ENCODE measurements around the gene HUS1B. TPM values are rescaled to one million over a fixed set of nuclear protein-coding genes. Genes with fewer than 3 reads are reported as not detected.

Gene HUS1B
- total and polyA plus RNA-seq, 9 of the 15 experiments (the other 6 are each of a cell fraction or from before 2014, with no cell fraction given) = 0.16 to 1.4 (median 0.38) TPM; not detected in 1

DNA sequence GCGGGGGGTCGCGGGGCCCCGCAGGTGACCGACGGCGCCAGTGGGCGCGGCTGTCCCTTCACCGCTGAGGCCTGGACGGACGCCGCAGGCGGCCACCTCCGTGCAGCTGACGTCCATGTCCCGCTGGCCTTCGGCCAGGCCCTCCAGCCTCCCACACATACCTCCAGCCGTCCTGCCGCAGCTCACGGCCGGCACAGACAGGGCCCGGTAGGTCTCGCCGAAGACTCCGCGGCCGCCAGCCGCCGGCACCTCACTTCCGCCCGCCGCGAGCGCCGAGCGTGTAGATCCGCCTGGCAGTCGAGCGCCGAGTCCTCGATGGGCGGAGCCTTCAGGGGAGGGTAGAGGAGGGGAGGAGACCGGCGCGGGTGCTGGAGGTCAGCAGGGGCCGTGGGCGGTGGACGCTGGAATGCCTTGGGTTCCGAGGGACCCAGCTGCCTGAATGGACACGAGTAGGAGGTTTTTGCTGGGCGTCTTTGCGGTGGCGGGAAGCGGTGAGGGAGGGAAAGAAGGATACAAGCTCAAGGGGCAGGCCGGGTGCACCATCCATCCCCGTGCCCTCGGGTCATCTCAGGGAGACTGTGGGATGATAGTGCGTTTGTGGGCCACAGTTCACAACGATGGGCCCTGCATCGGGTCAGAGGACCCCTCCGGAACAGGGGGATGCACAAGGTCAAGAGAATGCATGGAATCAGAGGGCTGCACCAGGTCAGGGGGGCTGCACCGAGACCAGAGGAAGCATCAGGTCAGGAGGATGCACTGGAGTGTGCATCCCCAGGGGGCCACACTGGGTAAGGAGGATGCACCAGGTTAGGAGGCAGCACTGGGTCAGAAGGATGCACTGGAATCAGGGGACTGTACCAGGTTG lies 36.2 kb upstream of the HUS1B start, which contains the start of gene EXOC2 (continued):
- TF ChIP-seq ZNF764 (CRISPR knock-in tag; IDR thresholded peaks at IDR 0.05; ENCODE audit: low read depth) (no peak), U2AF1 (optimal IDR thresholded peaks at IDR 0.05; ENCODE audit: low read depth, low read length) (peak; percentile 100), ELF4 (CRISPR knock-in tag; IDR thresholded peaks at IDR 0.05) (peak; percentile 86), FOXJ3 (CRISPR knock-in tag; IDR thresholded peaks at IDR 0.05) (no peak), HNRNPLL (IDR thresholded peaks at IDR 0.05; ENCODE audit: low read depth, low read length, poor library complexity, severe bottlenecking) (no peak), SLC30A9 (CRISPR knock-in tag; IDR thresholded peaks at IDR 0.05) (no peak), NR4A1 (CRISPR knock-in tag; IDR thresholded peaks at IDR 0.05) (no peak), NR4A1 (tag; IDR thresholded peaks at IDR 0.05) (no peak), SMARCB1 (IDR thresholded peaks at IDR 0.05; ENCODE audit: insufficient read length, low read depth) (no peak), ZNF695 (CRISPR knock-in tag; IDR thresholded peaks at IDR 0.05) (no peak), ZKSCAN1 (IDR thresholded peaks at IDR 0.05; ENCODE audit: low read depth, low read length) (peak; percentile 77), ZNF121 (CRISPR knock-in tag; conservative IDR thresholded peaks at IDR 0.05) (no peak), TAF9B (IDR thresholded peaks at IDR 0.05; ENCODE audit: partially characterized antibody) (no peak), MTA1 (IDR thresholded peaks at IDR 0.05; ENCODE audit: borderline replicate concordance) (no peak), COPS2 (conservative IDR thresholded peaks at IDR 0.05) (no peak)
- TF ChIP-seq, protein P1, sequence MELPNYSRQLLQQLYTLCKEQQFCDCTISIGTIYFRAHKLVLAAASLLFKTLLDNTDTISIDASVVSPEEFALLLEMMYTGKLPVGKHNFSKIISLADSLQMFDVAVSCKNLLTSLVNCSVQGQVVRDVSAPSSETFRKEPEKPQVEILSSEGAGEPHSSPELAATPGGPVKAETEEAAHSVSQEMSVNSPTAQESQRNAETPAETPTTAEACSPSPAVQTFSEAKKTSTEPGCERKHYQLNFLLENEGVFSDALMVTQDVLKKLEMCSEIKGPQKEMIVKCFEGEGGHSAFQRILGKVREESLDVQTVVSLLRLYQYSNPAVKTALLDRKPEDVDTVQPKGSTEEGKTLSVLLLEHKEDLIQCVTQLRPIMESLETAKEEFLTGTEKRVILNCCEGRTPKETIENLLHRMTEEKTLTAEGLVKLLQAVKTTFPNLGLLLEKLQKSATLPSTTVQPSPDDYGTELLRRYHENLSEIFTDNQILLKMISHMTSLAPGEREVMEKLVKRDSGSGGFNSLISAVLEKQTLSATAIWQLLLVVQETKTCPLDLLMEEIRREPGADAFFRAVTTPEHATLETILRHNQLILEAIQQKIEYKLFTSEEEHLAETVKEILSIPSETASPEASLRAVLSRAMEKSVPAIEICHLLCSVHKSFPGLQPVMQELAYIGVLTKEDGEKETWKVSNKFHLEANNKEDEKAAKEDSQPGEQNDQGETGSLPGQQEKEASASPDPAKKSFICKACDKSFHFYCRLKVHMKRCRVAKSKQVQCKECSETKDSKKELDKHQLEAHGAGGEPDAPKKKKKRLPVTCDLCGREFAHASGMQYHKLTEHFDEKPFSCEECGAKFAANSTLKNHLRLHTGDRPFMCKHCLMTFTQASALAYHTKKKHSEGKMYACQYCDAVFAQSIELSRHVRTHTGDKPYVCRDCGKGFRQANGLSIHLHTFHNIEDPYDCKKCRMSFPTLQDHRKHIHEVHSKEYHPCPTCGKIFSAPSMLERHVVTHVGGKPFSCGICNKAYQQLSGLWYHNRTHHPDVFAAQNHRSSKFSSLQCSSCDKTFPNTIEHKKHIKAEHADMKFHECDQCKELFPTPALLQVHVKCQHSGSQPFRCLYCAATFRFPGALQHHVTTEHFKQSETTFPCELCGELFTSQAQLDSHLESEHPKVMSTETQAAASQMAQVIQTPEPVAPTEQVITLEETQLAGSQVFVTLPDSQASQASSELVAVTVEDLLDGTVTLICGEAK (IDR thresholded peaks at IDR 0.05) = peak; percentile 88
- TF ChIP-seq, protein P1 (CRISPR knock-in tag; IDR thresholded peaks at IDR 0.05) = no peak
- TF ChIP-seq, protein P2, sequence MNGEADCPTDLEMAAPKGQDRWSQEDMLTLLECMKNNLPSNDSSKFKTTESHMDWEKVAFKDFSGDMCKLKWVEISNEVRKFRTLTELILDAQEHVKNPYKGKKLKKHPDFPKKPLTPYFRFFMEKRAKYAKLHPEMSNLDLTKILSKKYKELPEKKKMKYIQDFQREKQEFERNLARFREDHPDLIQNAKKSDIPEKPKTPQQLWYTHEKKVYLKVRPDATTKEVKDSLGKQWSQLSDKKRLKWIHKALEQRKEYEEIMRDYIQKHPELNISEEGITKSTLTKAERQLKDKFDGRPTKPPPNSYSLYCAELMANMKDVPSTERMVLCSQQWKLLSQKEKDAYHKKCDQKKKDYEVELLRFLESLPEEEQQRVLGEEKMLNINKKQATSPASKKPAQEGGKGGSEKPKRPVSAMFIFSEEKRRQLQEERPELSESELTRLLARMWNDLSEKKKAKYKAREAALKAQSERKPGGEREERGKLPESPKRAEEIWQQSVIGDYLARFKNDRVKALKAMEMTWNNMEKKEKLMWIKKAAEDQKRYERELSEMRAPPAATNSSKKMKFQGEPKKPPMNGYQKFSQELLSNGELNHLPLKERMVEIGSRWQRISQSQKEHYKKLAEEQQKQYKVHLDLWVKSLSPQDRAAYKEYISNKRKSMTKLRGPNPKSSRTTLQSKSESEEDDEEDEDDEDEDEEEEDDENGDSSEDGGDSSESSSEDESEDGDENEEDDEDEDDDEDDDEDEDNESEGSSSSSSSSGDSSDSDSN (IDR thresholded peaks at IDR 0.05; ENCODE audit: borderline replicate concordance in 1 of 2, low read depth in 2 of 2, low read length in 2 of 2) = peak; percentile 22 to 56; a peak in 1 of 4 replicates
